ENCODE data around the gene THOC6. TPM values are rescaled to one million over a fixed set of nuclear protein-coding genes. Genes with fewer than 3 reads are reported as not detected.
A peak's percentile ranks its signal among the peaks of the same experiment; 100 is the strongest.

THOC6 gene
- total and polyA plus RNA-seq, 9 of the 15 experiments (the other 6 are each of a cell fraction or from before 2014, with no cell fraction given), result 2.5 to 65.4 (median 42.3) TPM

- TF ChIP-seq PKNOX1 (IDR thresholded peaks at IDR 0.05) (no peak), ZNF212 (CRISPR knock-in tag; IDR thresholded peaks at IDR 0.05) (no peak), BRCA1 (IDR thresholded peaks at IDR 0.05) (no peak), BRCA1 (CRISPR knock-in tag; IDR thresholded peaks at IDR 0.05) (no peak), MLX (CRISPR knock-in tag; conservative IDR thresholded peaks at IDR 0.05) (no peak), ZNF512 (tag; IDR thresholded peaks at IDR 0.05) (no peak), ZNF224 (CRISPR knock-in tag; IDR thresholded peaks at IDR 0.05) (no peak), RBM34 (IDR thresholded peaks at IDR 0.05; ENCODE audit: borderline replicate concordance, insufficient read depth, low read length) (no peak), NR0B1 (IDR thresholded peaks at IDR 0.05; ENCODE audit: partially characterized antibody) (no peak), MTA2 (IDR thresholded peaks at IDR 0.05; ENCODE audit: low read depth) (no peak), ETV1 (tag; conservative IDR thresholded peaks at IDR 0.05; ENCODE audit: low read depth) (no peak), HDAC8 (tag; IDR thresholded peaks at IDR 0.05) (no peak; the same call in 1 of the 2 replicates), ZNF165 (CRISPR knock-in tag; IDR thresholded peaks at IDR 0.05; ENCODE audit: borderline replicate concordance) (no peak), SIN3A (IDR thresholded peaks at IDR 0.05; ENCODE audit: borderline replicate concordance in 2 of 2, control insufficient read depth in 1 of 2, low read depth in 2 of 2, low read length in 2 of 2) (no peak; a peak in 1 of 4 replicates), SMARCA5 (IDR thresholded peaks at IDR 0.05) (no peak), ZC3H8 (IDR thresholded peaks at IDR 0.05) (no peak), MAZ (CRISPR knock-in tag; conservative IDR thresholded peaks at IDR 0.05 in 1 of 2, IDR thresholded peaks at IDR 0.05 in 1 of 2) (peak in 1 of 2 experiments; percentile 68; a peak in 1 of 4 replicates), ZNF511 (CRISPR knock-in tag; IDR thresholded peaks at IDR 0.05) (peak; percentile 52), NBN (IDR thresholded peaks at IDR 0.05; ENCODE audit: low read depth) (no peak), CHD4 (IDR thresholded peaks at IDR 0.05; ENCODE audit: insufficient read depth, insufficient replicate concordance, low read depth, low read length, poor library complexity, severe bottlenecking) (peak; percentile 78), RCOR1 (IDR thresholded peaks at IDR 0.05; ENCODE audit: borderline replicate concordance in 1 of 2, low read depth in 2 of 2, low read length in 2 of 2) (no peak), CCNT2 (IDR thresholded peaks at IDR 0.05; ENCODE audit: borderline replicate concordance, extremely low read depth, insufficient read length, low read depth, low read length) (peak; percentile 93)
These were observed 43.3 kb upstream of the THOC6 start, which contains the start of gene PKMYT1 (continued) for GRCh38 chr16:2980227-2981176.

Data from K562 (cell line).